MM.1S (cell line): ENCODE measurements around the gene ODF2.

ENCODE experiments used
- DNase-seq: peaks from one replicate; pipeline ENCODE4 v3.0.0-alpha.2; 2015
- H2AFZ ChIP-seq: fragments of 300-600 bp; sonication (generic); 2 replicates; pipeline ENCODE4 v1.6.0; 2016; ENCODE audit warnings: antibody characterized with exemption, low read length
- H3F3A ChIP-seq: fragments of 300-600 bp; sonication (generic); 2 replicates; pipeline ENCODE4 v1.6.1; 2016; ENCODE audit warnings: mild to moderate bottlenecking, antibody characterized with exemption, low read length, moderate library complexity, mixed read lengths; ENCODE audit not compliant: insufficient read depth
- H3K27ac ChIP-seq: fragments of 300-600 bp; sonication (generic); 2 replicates; pipeline ENCODE4 v1.5.1; 2016; ENCODE audit warnings: mild to moderate bottlenecking, low read length
- H3K27me3 ChIP-seq: fragments of 300-600 bp; sonication (generic); replicated peaks from 2 replicates; pipeline ENCODE4 v1.6.0; 2016; ENCODE audit warnings: low read length; ENCODE audit not compliant: insufficient read depth
- H3K36me3 ChIP-seq: fragments of 300-600 bp; sonication (generic); replicated peaks from 2 replicates; pipeline ENCODE4 v1.6.1; 2016; ENCODE audit warnings: mild to moderate bottlenecking, low read length, mixed read lengths; ENCODE audit not compliant: insufficient read depth
- H3K4me1 ChIP-seq: fragments of 300-600 bp; sonication (generic); 2 replicates; pipeline ENCODE4 v1.6.1; 2016; ENCODE audit warnings: low read length, mixed read lengths
- H3K4me2 ChIP-seq: fragments of 300-600 bp; sonication (generic); 2 replicates; pipeline ENCODE4 v1.6.0; 2016; ENCODE audit warnings: low read depth, low read length
- H3K4me3 ChIP-seq: fragments of 300-600 bp; sonication (generic); 2 replicates; pipeline ENCODE4 v1.5.1; 2016; ENCODE audit warnings: low read length, mixed read lengths
- H3K79me2 ChIP-seq: fragments of 300-600 bp; sonication (generic); 2 replicates; pipeline ENCODE4 v1.6.1; 2016; ENCODE audit warnings: mixed run types, low read length, mixed read lengths
- H3K9ac ChIP-seq: fragments of 300-600 bp; sonication (generic); 2 replicates; pipeline ENCODE4 v1.6.1; 2016; ENCODE audit warnings: low read length, mixed read lengths
- H3K9me2 ChIP-seq: fragments of 300-600 bp; sonication (generic); replicated peaks from 2 replicates; pipeline ENCODE4 v1.6.1; 2016; ENCODE audit warnings: mild to moderate bottlenecking, low read length, mixed read lengths; ENCODE audit not compliant: insufficient read depth
- H3K9me3 ChIP-seq: fragments of 300-600 bp; sonication (generic); replicated peaks from 2 replicates; pipeline ENCODE4 v1.6.1; 2016; ENCODE audit warnings: mild to moderate bottlenecking, low read length, mixed read lengths; ENCODE audit not compliant: insufficient read depth
- H4K20me1 ChIP-seq: fragments of 300-600 bp; sonication (generic); 2 replicates; pipeline ENCODE4 v1.6.1; 2016; ENCODE audit warnings: mild to moderate bottlenecking, low read length, moderate library complexity, mixed read lengths; ENCODE audit not compliant: insufficient read depth
- CTCF ChIP-seq: fragments of 300-600 bp; sonication (generic); IDR thresholded peaks from 2 replicates; pipeline ENCODE4 v1.5.1; 2016; ENCODE audit warnings: antibody characterized with exemption, low read length, mixed read lengths
- EZH2 ChIP-seq: fragments of 300-600 bp; sonication (generic); optimal IDR thresholded peaks from 2 replicates; pipeline ENCODE3; 2017; ENCODE audit warnings: low read depth, mild to moderate bottlenecking, antibody characterized with exemption, low read length, mixed read lengths
- EZH2phosphoT487 ChIP-seq: fragments of 300-600 bp; sonication (generic); IDR thresholded peaks from 2 replicates; pipeline ENCODE4 v1.6.1; 2018; ENCODE audit warnings: antibody characterized with exemption, low read length

The ODF2 gene

GRCh38 chr9:128495804-128496417 is 40.1 kb downstream of the ODF2 start:
- H4K20me1 ChIP-seq, result no peaks in the 10 kb centered on the region
- DNase-seq, result no peak
- no peak overlapping the region for H3K27ac ChIP-seq
- H3K4me3 ChIP-seq, result no peak overlapping the region
- no peaks in the 10 kb centered on the region for H3K27me3 ChIP-seq
- H3K4me2 ChIP-seq, result no peak overlapping the region
- H3K9me3 ChIP-seq, result no peaks in the 10 kb centered on the region
- H3K4me1 ChIP-seq, result no peaks in the 10 kb centered on the region
- H3K9ac ChIP-seq, result no peak overlapping the region
- no peaks in the 10 kb centered on the region for H3K79me2 ChIP-seq
- no peaks in the 10 kb centered on the region for H3K9me2 ChIP-seq
- H2AFZ ChIP-seq, result no peak overlapping the region
- H3K36me3 ChIP-seq, result no peaks in the 10 kb centered on the region
- TF ChIP-seq CTCF, result no peak
- no peak for TF ChIP-seq EZH2
- no peak for TF ChIP-seq EZH2phosphoT487
- no peaks in the 10 kb centered on the region for H3F3A ChIP-seq

GRCh38 chr9:128497824-128498610 is 42.2 kb downstream of the ODF2 start:
- Histone ChIP-seq H3F3A (no peaks in the 10 kb centered on the region), H3K4me3 (no peak overlapping the region), H4K20me1 (no peaks in the 10 kb centered on the region), H3K9ac (no peak overlapping the region), H2AFZ (no peak overlapping the region), H3K4me1 (no peaks in the 10 kb centered on the region), H3K9me2 (no peaks in the 10 kb centered on the region), H3K36me3 (no peaks in the 10 kb centered on the region), H3K4me2 (no peak overlapping the region), H3K79me2 (no peaks in the 10 kb centered on the region), H3K9me3 (no peaks in the 10 kb centered on the region), H3K27me3 (no peaks in the 10 kb centered on the region), H3K27ac (no peak overlapping the region)
- no peak for TF ChIP-seq EZH2
- no peak for TF ChIP-seq EZH2phosphoT487
- no peak for TF ChIP-seq CTCF
- no peak for DNase-seq

- H3K9me3 ChIP-seq, result no peaks in the 10 kb centered on the region
- no peaks in the 10 kb centered on the region for H3K27me3 ChIP-seq
- H3K4me1 ChIP-seq, result 0 out of 2 replicates have a peak, but pooled peaks cover 2% of the 10 kb centered on the region
- TF ChIP-seq EZH2 (no peak), EZH2phosphoT487 (no peak), CTCF (no peak)
- no peak overlapping the region for H3K4me2 ChIP-seq
- no peaks in the 10 kb centered on the region for H3K9me2 ChIP-seq
- DNase-seq, result no peak
- H3K36me3 ChIP-seq, result no peaks in the 10 kb centered on the region
- no peak overlapping the region for H3K9ac ChIP-seq
- no peak overlapping the region for H2AFZ ChIP-seq
- H3K4me3 ChIP-seq, result no peak overlapping the region
- H3K27ac ChIP-seq, result no peak overlapping the region
- H3F3A ChIP-seq, result peaks cover 2% of the 10 kb centered on the region; the same call in 1 of the 2 replicates
- no peaks in the 10 kb centered on the region for H4K20me1 ChIP-seq
- no peaks in the 10 kb centered on the region for H3K79me2 ChIP-seq
Measured at GRCh38 chr9:128498911-128499310, 43.1 kb downstream of the ODF2 start.
